Measurements from ENCODE around the gene FHIP2A. TPM values are rescaled to one million over a fixed set of nuclear protein-coding genes. Genes with fewer than 3 reads are reported as not detected.
"Not testable (repeated sequence)": the region's sequence is repeated elsewhere in the genome, so short reads cannot be mapped to it uniquely, and the experiment has no call there.

The FHIP2A gene
- total RNA-seq, 1 experiment from 2014 or later, result 10.8 TPM

DNA sequence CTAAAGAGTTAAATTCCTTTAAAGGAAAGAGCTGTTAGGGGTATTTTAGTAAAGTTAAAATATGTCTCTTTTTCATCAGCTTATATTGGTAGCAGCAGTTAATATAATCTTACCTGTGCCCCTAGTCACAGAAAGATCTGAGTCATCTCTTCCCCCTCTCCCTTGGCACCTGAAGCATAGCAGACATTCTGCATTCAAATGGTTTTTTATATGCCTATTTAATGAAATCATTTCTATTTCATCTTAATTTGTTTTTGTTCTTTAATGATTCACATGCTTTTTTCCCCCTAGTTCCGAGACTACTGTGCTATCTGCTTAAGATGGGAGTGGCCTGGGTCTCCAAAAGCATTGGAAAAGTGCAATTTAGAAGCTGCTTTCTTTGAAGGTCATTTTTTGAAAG lies 33.3 kb downstream of the FHIP2A start:
- H3K4me3 Mint-ChIP-seq (ENCODE audit: low read depth, unreplicated experiment), result no peak overlapping the region
- no peak overlapping the region for H3K27ac Mint-ChIP-seq (ENCODE audit: unreplicated experiment)
- no TSS peak for BruUV-seq (replicated peaks)
- no peaks in the 10 kb centered on the region for H3K9me3 Mint-ChIP-seq (ENCODE audit: low read depth, unreplicated experiment)
- H3K36me3 Mint-ChIP-seq (ENCODE audit: insufficient read depth, unreplicated experiment), result peaks cover 9% of the 10 kb centered on the region
- CTCF ChIA-PET, result no interaction called here
- peaks cover 10% of the 10 kb centered on the region for H3K4me1 Mint-ChIP-seq (ENCODE audit: low read depth, unreplicated experiment)
- intact Hi-C loops (cut with micrococcal nuclease; ENCODE audit: unreplicated experiment), result no loop called here
- DNase-seq, result no peak
- TF ChIP-seq, protein P1, sequence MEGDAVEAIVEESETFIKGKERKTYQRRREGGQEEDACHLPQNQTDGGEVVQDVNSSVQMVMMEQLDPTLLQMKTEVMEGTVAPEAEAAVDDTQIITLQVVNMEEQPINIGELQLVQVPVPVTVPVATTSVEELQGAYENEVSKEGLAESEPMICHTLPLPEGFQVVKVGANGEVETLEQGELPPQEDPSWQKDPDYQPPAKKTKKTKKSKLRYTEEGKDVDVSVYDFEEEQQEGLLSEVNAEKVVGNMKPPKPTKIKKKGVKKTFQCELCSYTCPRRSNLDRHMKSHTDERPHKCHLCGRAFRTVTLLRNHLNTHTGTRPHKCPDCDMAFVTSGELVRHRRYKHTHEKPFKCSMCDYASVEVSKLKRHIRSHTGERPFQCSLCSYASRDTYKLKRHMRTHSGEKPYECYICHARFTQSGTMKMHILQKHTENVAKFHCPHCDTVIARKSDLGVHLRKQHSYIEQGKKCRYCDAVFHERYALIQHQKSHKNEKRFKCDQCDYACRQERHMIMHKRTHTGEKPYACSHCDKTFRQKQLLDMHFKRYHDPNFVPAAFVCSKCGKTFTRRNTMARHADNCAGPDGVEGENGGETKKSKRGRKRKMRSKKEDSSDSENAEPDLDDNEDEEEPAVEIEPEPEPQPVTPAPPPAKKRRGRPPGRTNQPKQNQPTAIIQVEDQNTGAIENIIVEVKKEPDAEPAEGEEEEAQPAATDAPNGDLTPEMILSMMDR (IDR thresholded peaks at IDR 0.05; ENCODE audit: unreplicated experiment), result no peak
- no peaks in the 10 kb centered on the region for H3K27me3 Mint-ChIP-seq (ENCODE audit: unreplicated experiment)

DNA sequence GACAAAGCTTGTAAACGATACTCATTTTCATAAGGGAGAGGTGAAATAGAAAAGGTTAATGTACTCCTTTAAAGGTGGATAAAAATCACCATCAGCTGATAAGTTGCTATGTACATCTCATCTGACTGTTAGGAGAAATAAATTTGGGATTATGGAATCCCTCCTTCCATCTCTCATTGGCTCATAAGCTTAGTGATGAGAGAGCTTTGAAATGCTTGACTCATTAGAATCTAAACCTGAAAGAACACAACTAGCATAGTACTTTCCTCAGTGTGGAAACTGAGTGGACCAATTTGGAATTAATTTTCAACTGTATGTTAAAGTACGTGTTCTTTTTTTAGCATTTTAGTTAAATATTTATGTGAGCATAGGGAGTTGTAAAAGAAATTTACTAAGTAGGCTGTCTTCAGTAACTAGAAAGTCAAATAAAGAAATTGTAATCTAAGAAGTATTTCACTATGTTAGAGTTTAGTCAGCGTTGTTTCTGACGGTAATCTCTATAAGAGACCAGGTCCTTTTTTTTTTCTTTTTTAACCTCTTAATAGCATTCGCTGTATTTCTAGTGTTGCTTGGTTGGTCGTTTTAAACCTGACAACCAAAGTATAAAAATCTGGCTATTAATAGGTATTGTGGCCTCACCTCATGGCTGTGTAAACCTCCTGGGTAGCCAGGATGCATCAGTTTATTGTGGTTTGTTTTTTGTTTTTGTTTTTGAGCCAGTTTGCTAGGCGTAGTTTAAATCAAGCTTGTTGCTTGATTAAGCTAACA lies 34.4 kb downstream of the FHIP2A start:
- no TSS peak for BruUV-seq (replicated peaks)
- Mint-ChIP-seq H3K4me3 (ENCODE audit: low read depth, unreplicated experiment) (no peak overlapping the region), H3K9me3 (ENCODE audit: low read depth, unreplicated experiment) (no peaks in the 10 kb centered on the region), H3K27me3 (ENCODE audit: unreplicated experiment) (no peaks in the 10 kb centered on the region), H3K27ac (ENCODE audit: unreplicated experiment) (peak overlapping the region; percentile 52), H3K36me3 (ENCODE audit: insufficient read depth, unreplicated experiment) (peaks cover 5% of the 10 kb centered on the region), H3K4me1 (ENCODE audit: low read depth, unreplicated experiment) (peaks cover 10% of the 10 kb centered on the region)
- CTCF ChIA-PET, result interaction anchor here (0.6 to 1.4 kb wide), 2 partner anchors 11 to 13 kb away, joined by 3 to 5 read pairs; no protein-coding TSS in a partner anchor
- TF ChIP-seq, protein P1 (IDR thresholded peaks at IDR 0.05; ENCODE audit: unreplicated experiment), result no peak
- intact Hi-C loops (cut with micrococcal nuclease; ENCODE audit: unreplicated experiment), result loop anchor here (2.0 kb wide), 1 partner anchor 31 kb away; no protein-coding TSS in a partner anchor
- DNase-seq, result no peak

DNA sequence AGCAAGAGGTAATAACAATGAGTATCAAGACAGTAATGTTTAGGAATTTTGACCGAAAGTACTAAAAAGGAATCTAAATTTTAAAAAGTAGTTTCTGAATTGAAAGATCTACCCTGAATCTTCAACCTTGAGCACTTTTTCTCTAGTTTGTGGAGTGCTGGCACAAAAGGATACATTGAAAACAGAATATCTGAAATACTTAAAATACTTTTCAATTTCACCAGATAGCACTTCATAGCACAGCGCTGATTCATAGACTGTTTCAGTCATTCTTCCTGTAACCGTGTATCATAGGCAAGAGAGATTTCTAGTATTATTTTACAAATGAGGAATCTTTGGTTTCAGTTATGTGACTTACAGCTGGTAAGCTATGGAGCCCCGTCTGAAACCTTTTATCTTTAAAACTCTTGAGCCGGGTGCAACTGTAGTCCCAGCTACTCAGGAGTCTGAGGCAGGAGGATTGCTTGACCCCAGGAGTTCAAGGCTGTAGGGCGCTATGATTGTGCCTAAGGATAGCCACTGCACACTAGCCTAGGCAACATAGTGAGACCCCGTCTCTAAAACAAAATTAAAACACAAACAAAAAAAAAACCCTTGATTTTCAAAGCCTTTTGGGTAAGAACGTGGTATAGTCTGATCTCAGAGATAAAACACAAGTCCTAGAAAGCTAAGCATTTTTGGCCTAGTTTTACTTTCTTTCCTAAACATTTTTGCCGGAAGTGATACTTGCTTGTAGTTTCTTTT lies 35.1 kb downstream of the FHIP2A start:
- BruUV-seq (replicated peaks), result no TSS peak
- H3K9me3 Mint-ChIP-seq (ENCODE audit: low read depth, unreplicated experiment), result no peaks in the 10 kb centered on the region
- CTCF ChIA-PET, result interaction anchor here (1.4 kb wide), 1 partner anchor 13 kb away, joined by 3 read pairs; no protein-coding TSS in a partner anchor
- intact Hi-C loops (cut with micrococcal nuclease; ENCODE audit: unreplicated experiment), result loop anchor here (2.0 kb wide), 1 partner anchor 32 kb away; no protein-coding TSS in a partner anchor
- H3K36me3 Mint-ChIP-seq (ENCODE audit: insufficient read depth, unreplicated experiment), result peaks cover 5% of the 10 kb centered on the region
- TF ChIP-seq, protein P1 (IDR thresholded peaks at IDR 0.05; ENCODE audit: unreplicated experiment), result no peak
- H3K4me3 Mint-ChIP-seq (ENCODE audit: low read depth, unreplicated experiment), result no peak overlapping the region
- DNase-seq, result no peak
- peak overlapping the region; percentile 52 for H3K27ac Mint-ChIP-seq (ENCODE audit: unreplicated experiment)
- H3K27me3 Mint-ChIP-seq (ENCODE audit: unreplicated experiment), result no peaks in the 10 kb centered on the region
- H3K4me1 Mint-ChIP-seq (ENCODE audit: low read depth, unreplicated experiment), result peaks cover 10% of the 10 kb centered on the region

DNA sequence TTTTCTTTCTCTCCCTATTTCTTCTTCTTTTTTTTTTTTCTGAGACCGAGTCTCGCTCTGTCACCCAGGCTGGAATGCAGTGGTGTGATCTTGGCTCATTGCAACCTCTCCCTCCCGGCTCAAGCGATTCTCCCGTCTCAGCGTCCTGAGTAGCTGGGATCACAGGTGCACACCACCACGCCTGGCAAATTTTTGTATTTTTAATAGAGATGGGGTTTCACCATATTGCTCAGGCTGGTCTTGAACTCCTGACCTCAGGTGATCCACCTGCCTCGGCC lies 35.6 kb downstream of the FHIP2A start:
- BruUV-seq (replicated peaks); H3K27me3 Mint-ChIP-seq (ENCODE audit: unreplicated experiment); H3K4me1 Mint-ChIP-seq (ENCODE audit: low read depth, unreplicated experiment); H3K4me3 Mint-ChIP-seq (ENCODE audit: low read depth, unreplicated experiment); H3K36me3 Mint-ChIP-seq (ENCODE audit: insufficient read depth, unreplicated experiment); H3K9me3 Mint-ChIP-seq (ENCODE audit: low read depth, unreplicated experiment); DNase-seq: not testable (repeated sequence)
- peak overlapping the region; percentile 41 for H3K27ac Mint-ChIP-seq (ENCODE audit: unreplicated experiment)
- CTCF ChIA-PET, result interaction anchor here (1.4 kb wide), 1 partner anchor 12 kb away, joined by 3 read pairs; no protein-coding TSS in a partner anchor
- intact Hi-C loops (cut with micrococcal nuclease; ENCODE audit: unreplicated experiment), result loop anchor here (2.0 kb wide), 1 partner anchor 32 kb away; no protein-coding TSS in a partner anchor

Measured in Calu3 (cell line).